Adipose tissue (tissue), 3 donors: ENCODE data around the gene OR1E1. TPM values are rescaled to one million over a fixed set of nuclear protein-coding genes. Genes with fewer than 3 reads are reported as not detected.
"Not testable (repeated sequence)": the region's sequence is repeated elsewhere in the genome, so short reads cannot be mapped to it uniquely, and the experiment has no call there.

ENCODE experiments used
- H3K27ac ChIP-seq: one replicate; pipeline ENCODE4 v1.5.1; 2013; ENCODE audit warnings: low read depth, low read length
- WGBS, 3 donors: extraction: QIAGEN DNeasy Blood & Tissue Kit; methylation state at CpG; one replicate each; pipeline ENCODE4 v1.1.7; 2013; 5-methylcytosine and 5-hydroxymethylcytosine counted together
- polyA plus RNA-seq, 3 donors: library from polyadenylated mRNA; stranded (reverse); fragments of 200-250 nt; gene quantifications; one replicate each; pipeline ENCODE4 v1.2.3, GENCODE V29; 2013
- donor health status: healthy with polysubstance abuse.
- donor health status: Bipolar disorder and iron deficiency.
- donor health status: healthy.

Gene OR1E1, protein sequence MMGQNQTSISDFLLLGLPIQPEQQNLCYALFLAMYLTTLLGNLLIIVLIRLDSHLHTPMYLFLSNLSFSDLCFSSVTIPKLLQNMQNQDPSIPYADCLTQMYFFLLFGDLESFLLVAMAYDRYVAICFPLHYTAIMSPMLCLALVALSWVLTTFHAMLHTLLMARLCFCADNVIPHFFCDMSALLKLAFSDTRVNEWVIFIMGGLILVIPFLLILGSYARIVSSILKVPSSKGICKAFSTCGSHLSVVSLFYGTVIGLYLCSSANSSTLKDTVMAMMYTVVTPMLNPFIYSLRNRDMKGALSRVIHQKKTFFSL
- under 1 TPM in 2 of 3 donors, not detected in 1; 0.09 to 0.34 TPM for polyA plus RNA-seq

GRCh38 chr17:3398310-3398709 lies at the start of gene OR1E1:
Gene OR1E1, minus strand, starts transcription at chr17:3398410. Its CDS starts 0 bp downstream, at chr17:3398410.
- WGBS, 3 donors, result 74 to 89% (median 81%) methylated on average over 1 of the region's 1 CpG
- H3K27ac ChIP-seq, result no peak within 1 kb of the TSS

GRCh38 chr17:3447625-3448024 lies 49.4 kb upstream of the OR1E1 start:
- 50 to 63% (median 51%) methylated on average over 2 of the region's 2 CpGs for WGBS, 3 donors
- no peak overlapping the region for H3K27ac ChIP-seq

- WGBS, 3 donors, result 62 to 78% (median 64%) methylated on average over 2 of the region's 2 CpGs
- H3K27ac ChIP-seq, result no peak overlapping the region
Measured at GRCh38 chr17:3440451-3440850, 42.2 kb upstream of the OR1E1 start.

DNA sequence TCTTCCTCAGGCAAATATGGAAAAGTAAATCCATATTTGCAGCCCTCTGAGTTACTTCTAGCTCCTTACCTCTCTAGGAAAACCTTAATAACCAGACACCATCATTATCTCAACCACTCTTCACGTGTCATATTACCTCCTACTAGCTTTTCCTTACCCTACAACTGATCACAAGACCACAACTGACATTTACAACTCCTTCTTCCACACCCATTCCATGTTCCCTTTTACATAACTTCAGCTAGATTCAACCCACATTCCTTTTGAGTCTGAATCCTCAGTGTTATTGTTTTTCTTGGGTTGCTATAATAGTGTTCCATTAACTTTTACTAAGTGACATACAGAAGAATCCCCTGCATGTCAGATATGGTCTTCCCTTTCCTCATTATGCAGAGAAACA lies 40.2 kb upstream of the OR1E1 start:
- H3K27ac ChIP-seq, result no peak overlapping the region
- WGBS, 3 donors, result 62 to 75% (median 70%) methylated on average over 1 of the region's 1 CpG

DNA sequence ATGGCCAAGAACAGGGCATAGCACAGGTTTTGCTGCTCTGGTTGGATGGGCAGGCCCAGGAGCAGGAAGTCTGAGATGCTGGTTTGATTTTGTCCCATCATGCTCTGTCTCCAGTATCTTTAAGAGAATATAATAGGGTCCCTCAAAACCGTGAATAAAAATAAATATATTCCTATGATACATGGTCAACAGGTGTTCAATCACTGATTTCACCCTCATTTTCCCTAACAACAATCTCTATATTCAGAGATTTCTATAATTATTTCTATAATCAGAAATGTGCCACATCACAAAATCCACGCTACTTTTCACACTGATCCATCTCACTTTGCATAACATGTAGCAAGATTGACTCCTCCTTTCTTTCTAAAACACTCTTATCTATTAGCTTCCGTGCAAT lies 35.5 kb upstream of the OR1E1 start, which contains the start of gene OR1E2:
Gene OR1E2 (minus strand): TSS at position 101 of the 400 bp plus-strand sequence. CDS start 0 bp downstream, at position 101.
- 69 to 78% (median 76%) methylated on average over 3 of the region's 3 CpGs for WGBS, 3 donors
- H3K27ac ChIP-seq, result no peak within 1 kb of the TSS

- H3K27ac ChIP-seq, result not testable (repeated sequence)
- WGBS, 3 donors, result 24 to 27% (median 27%) methylated on average over 7 of the region's 7 CpGs
Measured at GRCh38 chr17:3433215-3433614, 35.0 kb upstream of the OR1E1 start.

- WGBS, 3 donors, result 56 to 62% (median 59%) methylated on average over 2 of the region's 2 CpGs
- no peak overlapping the region for H3K27ac ChIP-seq
Measured at GRCh38 chr17:3418222-3418621, 20.0 kb upstream of the OR1E1 start.

- 76 to 85% (median 83%) methylated on average over 5 of the region's 5 CpGs for WGBS, 3 donors
- H3K27ac ChIP-seq, result no peak overlapping the region
Measured at GRCh38 chr17:3415610-3416009, 17.4 kb upstream of the OR1E1 start.

GRCh38 chr17:3412216-3412615 lies 14.0 kb upstream of the OR1E1 start:
- 39 to 52% methylated on average over 2 to 5 of the region's 16 CpGs; no CpG with 5 or more reads in 1 of the 3 donors for WGBS, 3 donors
- H3K27ac ChIP-seq, result not testable (repeated sequence)

DNA sequence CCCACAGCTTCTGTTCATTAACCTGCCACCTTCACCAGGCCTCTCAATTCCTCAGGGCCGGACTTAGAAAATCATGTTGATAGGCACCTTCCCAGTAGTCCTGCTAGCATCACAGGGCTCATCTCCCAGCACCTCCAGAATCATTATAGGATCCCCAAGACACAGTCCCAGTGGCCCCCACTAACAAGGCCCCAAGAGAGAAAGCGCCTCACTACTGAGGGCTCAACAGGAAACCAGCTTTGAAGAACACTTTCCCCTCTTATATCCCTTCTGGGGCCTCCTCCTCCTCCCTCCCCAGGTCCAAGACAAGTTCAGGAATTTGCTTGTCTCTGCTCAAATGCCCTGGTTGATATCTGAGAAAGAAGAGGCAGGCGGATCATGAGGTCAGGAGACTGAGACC lies 12.9 kb upstream of the OR1E1 start, which contains the start of gene OR3A3:
Gene OR3A3 (plus strand): TSS at position 301 of the 400 bp plus-strand sequence.
- H3K27ac ChIP-seq, result no peak within 1 kb of the TSS
- 61 to 85% (median 79%) methylated on average over 3 of the region's 3 CpGs for WGBS, 3 donors

- 45 to 79% (median 75%) methylated on average over 1 of the region's 1 CpG for WGBS, 3 donors
- not testable (repeated sequence) for H3K27ac ChIP-seq
Measured at GRCh38 chr17:3403856-3404255, 5.6 kb upstream of the OR1E1 start.

DNA sequence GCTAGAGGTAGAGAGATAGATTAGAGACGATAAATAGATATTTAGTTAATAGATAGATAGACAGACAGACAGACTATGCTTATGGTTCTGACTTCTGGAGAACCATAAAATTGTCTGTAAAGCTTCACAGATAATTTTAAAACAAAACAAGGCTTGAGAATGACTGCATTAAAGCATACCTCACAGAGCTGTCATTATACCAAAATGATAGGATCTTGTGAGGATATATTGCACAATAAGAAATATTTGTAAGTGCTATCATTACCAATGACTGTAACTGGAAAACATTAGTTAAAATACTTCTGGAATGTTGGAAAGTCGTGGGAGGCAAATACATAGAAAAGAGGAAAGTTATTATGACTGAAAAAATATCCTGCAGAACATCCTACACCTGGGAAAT lies 3.6 kb upstream of the OR1E1 start:
- no peak overlapping the region for H3K27ac ChIP-seq
- WGBS, 3 donors, result 44 to 66% (median 62%) methylated on average over 2 of the region's 2 CpGs

- 51 to 60% (median 58%) methylated on average over 6 of the region's 6 CpGs for WGBS, 3 donors
Measured at GRCh38 chr17:3400055-3400454, 1.8 kb upstream of the OR1E1 start.

DNA sequence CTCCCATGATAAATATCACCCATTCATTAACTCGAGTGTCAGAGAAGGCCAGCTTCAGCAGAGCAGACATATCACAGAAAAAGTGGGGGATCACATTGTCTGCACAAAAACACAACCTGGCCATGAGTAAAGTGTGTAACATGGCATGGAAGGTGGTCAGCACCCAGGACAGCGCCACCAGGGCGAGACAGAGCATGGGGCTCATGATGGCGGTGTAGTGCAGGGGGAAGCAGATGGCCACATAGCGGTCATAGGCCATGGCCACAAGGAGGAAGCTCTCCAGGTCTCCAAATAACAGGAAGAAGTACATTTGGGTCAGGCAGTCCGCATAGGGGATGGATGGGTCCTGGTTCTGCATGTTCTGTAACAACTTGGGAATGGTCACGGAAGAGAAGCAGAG lies 409 bp downstream of the OR1E1 start:
- H3K27ac ChIP-seq, result not testable (repeated sequence)
- 44 to 49% (median 47%) methylated on average over 7 of the region's 7 CpGs for WGBS, 3 donors

More at GRCh38 chr17:3400055-3400454, 1.8 kb upstream of the OR1E1 start:
- no peak overlapping the region for H3K27ac ChIP-seq

DNA sequence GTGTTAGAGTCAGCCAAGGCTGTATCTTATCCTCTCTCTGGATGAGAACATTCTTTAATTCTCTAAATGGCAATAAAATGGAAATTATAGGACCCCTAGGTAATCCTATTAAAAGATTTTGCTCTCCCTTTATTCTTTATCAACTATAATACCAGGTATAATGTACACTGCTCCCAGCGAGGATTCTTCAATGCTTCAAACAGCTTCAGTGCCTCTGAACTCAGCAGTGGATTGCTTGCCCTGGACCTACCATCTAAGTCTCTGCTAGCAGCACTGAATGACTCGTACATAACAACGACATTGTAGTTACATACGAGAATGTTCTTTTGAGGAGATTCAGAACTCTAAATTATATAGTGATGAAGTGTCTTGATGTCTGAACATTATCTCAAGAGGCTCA lies 8.4 kb downstream of the OR1E1 start:
- 57 to 74% (median 70%) methylated on average over 4 of the region's 4 CpGs for WGBS, 3 donors
- no peak overlapping the region for H3K27ac ChIP-seq

DNA sequence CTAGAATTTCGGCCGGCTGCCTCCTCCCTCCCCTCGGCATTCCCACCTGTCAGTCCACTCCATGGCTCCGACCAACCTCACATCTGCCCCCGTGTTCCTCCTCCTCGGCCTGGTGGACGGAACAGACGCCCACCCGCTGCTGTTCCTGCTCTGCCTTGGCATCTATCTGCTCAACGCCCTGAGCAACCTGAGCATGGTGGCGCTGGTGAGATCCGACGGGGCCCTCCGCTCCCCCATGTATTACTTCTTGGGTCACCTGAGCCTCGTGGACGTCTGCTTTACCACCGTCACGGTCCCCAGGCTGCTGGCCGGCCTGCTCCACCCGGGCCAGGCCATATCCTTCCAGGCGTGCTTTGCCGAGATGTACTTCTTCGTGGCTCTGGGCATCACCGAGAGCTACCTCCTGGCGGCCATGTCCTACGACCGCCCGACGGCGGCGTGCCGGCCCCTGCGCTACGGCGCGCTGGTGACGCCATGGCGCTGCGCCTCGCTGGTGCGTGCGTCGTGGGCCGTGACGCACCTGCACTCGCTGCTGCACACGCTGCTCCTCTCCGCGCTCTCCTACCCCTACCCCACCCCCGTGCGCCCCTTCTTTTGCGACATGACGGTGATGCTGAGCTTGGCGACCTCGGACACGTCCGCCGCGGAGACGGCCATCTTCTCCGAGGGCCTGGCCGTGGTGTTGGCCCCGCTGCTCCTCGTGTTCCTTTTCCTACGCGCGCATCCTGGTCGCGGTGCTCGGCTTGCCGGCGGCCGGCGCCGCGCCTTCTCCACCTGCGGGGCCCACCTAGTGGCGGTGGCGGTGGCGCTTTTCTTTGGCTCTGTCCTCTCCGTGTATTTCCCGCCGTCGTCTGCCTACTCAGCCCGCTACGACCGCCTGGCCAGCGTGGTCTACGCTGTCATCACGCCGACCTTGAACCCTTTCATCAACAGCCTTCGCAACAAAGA lies 12.1 kb downstream of the OR1E1 start, which contains the start of gene OR3A2:
Gene OR3A2 (minus strand): TSS at position 440 of the 948 bp plus-strand sequence.
- H3K27ac ChIP-seq, result no peak within 1 kb of the TSS
- WGBS, 3 donors, result 26 to 30% (median 27%) methylated on average over 92 of the region's 92 CpGs

- 65 to 84% (median 82%) methylated on average over 5 of the region's 5 CpGs for WGBS, 3 donors
- no peak overlapping the region for H3K27ac ChIP-seq
Measured at GRCh38 chr17:3381957-3382356, 16.3 kb downstream of the OR1E1 start.

GRCh38 chr17:3378321-3378720 lies 19.9 kb downstream of the OR1E1 start:
- H3K27ac ChIP-seq, result no peak overlapping the region
- 60 to 82% (median 76%) methylated on average over 6 to 8 of the region's 8 CpGs for WGBS, 3 donors

DNA sequence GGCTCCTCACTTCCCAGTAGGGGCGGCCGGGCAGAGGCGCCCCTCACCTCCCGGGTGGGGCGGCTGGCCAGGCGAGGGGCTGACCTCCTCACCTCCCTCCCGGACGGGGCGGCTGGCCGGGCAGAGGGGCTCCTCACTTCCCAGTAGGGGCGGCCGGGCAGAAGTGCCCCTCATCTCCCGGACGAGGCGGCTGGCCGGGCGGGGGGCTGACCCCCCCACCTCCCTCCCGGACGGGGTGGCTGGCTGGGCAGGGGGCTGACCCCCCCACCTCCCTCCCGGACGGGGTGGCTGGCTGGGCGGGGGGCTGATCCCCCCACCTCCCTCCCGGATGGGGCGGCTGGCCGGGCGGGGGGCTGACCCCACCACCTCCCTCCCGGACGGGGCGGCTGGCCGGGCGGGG lies 27.0 kb downstream of the OR1E1 start:
- not testable (repeated sequence) for H3K27ac ChIP-seq
- WGBS, 3 donors, result 93 to 100% (median 98%) methylated on average over 7 to 30 of the region's 31 CpGs
